Hepatocyte (in vitro differentiated cells): Measurements from ENCODE around the gene STK32C. TPM values are rescaled to one million over a fixed set of nuclear protein-coding genes. Genes with fewer than 3 reads are reported as not detected.

Experiments used
- DNase-seq: peaks from one replicate; pipeline ENCODE4 v3.0.0-alpha.2; 2016; ENCODE audit warnings: low spot score
- H2AFZ ChIP-seq: fragments of 200-600 bp; sonication (generic); 2 replicates; pipeline ENCODE4 v1.6.0; 2016; ENCODE audit warnings: antibody characterized with exemption, mild to moderate bottlenecking
- H3K27ac ChIP-seq: fragments of 200-600 bp; sonication (generic); 2 replicates; pipeline ENCODE4 v1.5.1; 2016; ENCODE audit warnings: mild to moderate bottlenecking
- H3K27me3 ChIP-seq: fragments of 200-600 bp; sonication (generic); 2 replicates; pipeline ENCODE4 v1.6.1; 2016
- H3K36me3 ChIP-seq: fragments of 200-600 bp; sonication (generic); replicated peaks from 2 replicates; pipeline ENCODE4 v1.5.1; 2016; ENCODE audit warnings: low read depth; ENCODE audit not compliant: insufficient read depth
- H3K4me1 ChIP-seq: fragments of 200-600 bp; sonication (generic); 2 replicates; pipeline ENCODE4 v1.5.1; 2016; ENCODE audit warnings: mild to moderate bottlenecking, moderate library complexity; ENCODE audit not compliant: insufficient read depth
- H3K4me2 ChIP-seq: fragments of 200-600 bp; sonication (generic); 2 replicates; pipeline ENCODE4 v1.6.0; 2016
- H3K4me3 ChIP-seq: fragments of 200-600 bp; sonication (generic); 2 replicates; pipeline ENCODE4 v1.5.1; 2016; ENCODE audit warnings: mild to moderate bottlenecking
- H3K79me2 ChIP-seq: fragments of 200-600 bp; sonication (generic); 2 replicates; pipeline ENCODE4 v1.6.0; 2017; ENCODE audit warnings: mild to moderate bottlenecking
- H3K9me2 ChIP-seq: fragments of 200-600 bp; sonication (generic); replicated peaks from 2 replicates; pipeline ENCODE4 v1.6.0; 2017; ENCODE audit warnings: mild to moderate bottlenecking; ENCODE audit not compliant: insufficient read depth
- H3K9me3 ChIP-seq: fragments of 200-600 bp; sonication (generic); 2 replicates; pipeline ENCODE4 v1.5.1; 2016; ENCODE audit warnings: low read depth, mild to moderate bottlenecking
- H4K20me1 ChIP-seq: fragments of 200-600 bp; sonication (generic); 2 replicates; pipeline ENCODE4 v1.6.0; 2016; ENCODE audit warnings: mild to moderate bottlenecking; ENCODE audit not compliant: insufficient read depth, poor library complexity, severe bottlenecking
- CTCF ChIP-seq: fragments of 200-600 bp; sonication (generic); IDR thresholded peaks from 2 replicates; pipeline ENCODE4 v1.5.1; 2016; ENCODE audit warnings: antibody characterized with exemption, mild to moderate bottlenecking; ENCODE audit not compliant: poor library complexity
- EZH2 ChIP-seq: fragments of 200-600 bp; sonication (generic); IDR thresholded peaks from 2 replicates; pipeline ENCODE4 v1.6.1; 2016; ENCODE audit warnings: antibody characterized with exemption, mild to moderate bottlenecking, borderline replicate concordance
- EZH2phosphoT487 ChIP-seq: fragments of 200-600 bp; sonication (generic); IDR thresholded peaks from one replicate; pipeline ENCODE4 v1.6.1; 2018; ENCODE audit warnings: antibody characterized with exemption, mild to moderate bottlenecking, low read depth, moderate library complexity; ENCODE audit not compliant: unreplicated experiment, severe bottlenecking
- WGBS: methylation state at CpG from one replicate; pipeline ENCODE4 v1.1.6; 2016; ENCODE audit warnings: low lambda C conversion rate; ENCODE audit errors: missing lambda C conversion rate; 5-methylcytosine and 5-hydroxymethylcytosine counted together
- polyA plus RNA-seq: library from polyadenylated mRNA; unstranded; fragments of >200 nt; fragmentation: Nextera tagmentation; extraction: Ambion mirVana; gene quantifications from 2 replicates; pipeline ENCODE4 v1.2.1, GENCODE V29; 2016
- total RNA-seq: library from RNA; depleted of rRNA; stranded (reverse); fragments of >200 nt; gene quantifications from 2 replicates; pipeline ENCODE4 v1.2.3, GENCODE V29; 2014

Gene STK32C
- total and polyA plus RNA-seq, 2 experiments from 2014 or later: 7.9 to 12.2 TPM

DNA sequence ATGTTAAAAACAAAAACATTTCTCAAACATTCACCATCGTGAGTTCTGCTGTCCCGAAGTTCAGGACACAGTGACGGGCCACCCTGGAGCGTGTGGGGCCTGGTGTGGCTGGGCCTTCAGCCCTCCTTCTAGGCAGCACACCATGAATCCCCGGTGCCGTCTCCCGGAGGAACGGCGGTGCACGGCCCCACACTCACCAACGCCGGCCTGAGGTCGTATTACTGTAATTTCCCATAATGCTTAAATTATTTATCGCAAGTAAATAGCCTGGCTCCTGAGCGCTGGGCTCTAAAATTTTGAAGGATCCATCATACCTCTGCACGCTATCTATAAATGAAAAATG, 1.4 kb downstream of the STK32C start:
- H2AFZ ChIP-seq: no peak overlapping the region
- TF ChIP-seq EZH2phosphoT487 (no peak), CTCF (no peak), EZH2 (no peak)
- DNase-seq: no peak
- no peak overlapping the region for H3K4me2 ChIP-seq
- no peaks in the 10 kb centered on the region for H3K79me2 ChIP-seq
- peaks cover 43% of the 10 kb centered on the region for H3K27me3 ChIP-seq
- peaks cover 7% of the 10 kb centered on the region for H3K4me1 ChIP-seq
- H4K20me1 ChIP-seq: no peaks in the 10 kb centered on the region
- no peaks in the 10 kb centered on the region for H3K9me2 ChIP-seq
- no peak overlapping the region for H3K27ac ChIP-seq
- no peaks in the 10 kb centered on the region for H3K9me3 ChIP-seq
- no peaks in the 10 kb centered on the region for H3K36me3 ChIP-seq
- H3K4me3 ChIP-seq: no peak overlapping the region
- WGBS: 96% methylated on average over 16 of the region's 16 CpGs

DNA sequence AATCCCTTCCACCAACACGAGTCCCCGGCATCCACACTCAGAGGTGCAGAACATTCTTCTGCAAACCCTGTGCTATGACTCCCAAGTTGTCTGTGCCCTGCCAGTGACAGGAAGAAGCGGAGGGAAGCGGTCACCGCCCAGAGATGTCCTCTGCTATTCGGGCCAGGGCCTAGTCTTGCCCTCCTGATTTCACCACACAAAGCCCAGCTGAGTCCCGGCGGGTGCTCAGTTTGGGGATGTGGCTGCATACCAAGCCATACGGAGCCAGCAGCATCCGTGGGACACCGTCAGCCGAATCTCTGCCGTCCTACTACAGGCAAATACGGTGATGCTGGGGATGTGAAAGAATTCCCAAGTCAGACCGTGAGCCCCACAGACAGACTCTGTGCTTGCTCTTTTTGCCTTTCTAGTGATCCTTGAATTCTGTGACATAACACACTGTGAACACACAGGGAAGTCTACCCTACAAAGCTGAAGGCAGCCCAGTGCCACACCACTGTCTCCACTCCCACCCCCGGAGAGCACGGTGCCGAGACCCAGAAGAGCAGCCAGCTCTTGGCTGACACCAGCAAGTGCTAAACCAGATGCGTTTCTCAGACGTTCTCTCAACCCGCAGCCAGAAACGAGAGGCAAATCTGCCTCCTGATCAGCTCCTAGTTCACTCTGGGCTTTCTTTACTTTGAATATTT, 2.0 kb downstream of the STK32C start:
- H3K4me1 ChIP-seq: peaks cover 7% of the 10 kb centered on the region
- H4K20me1 ChIP-seq: no peaks in the 10 kb centered on the region
- no peaks in the 10 kb centered on the region for H3K79me2 ChIP-seq
- no peaks in the 10 kb centered on the region for H3K36me3 ChIP-seq
- TF ChIP-seq EZH2phosphoT487: no peak
- no peak for TF ChIP-seq CTCF
- no peak for TF ChIP-seq EZH2
- DNase-seq: no peak
- 92% methylated on average over 22 of the region's 22 CpGs for WGBS
- H3K27me3 ChIP-seq: peaks cover 43% of the 10 kb centered on the region
- H3K9me2 ChIP-seq: no peaks in the 10 kb centered on the region
- no peak overlapping the region for H3K4me3 ChIP-seq
- no peaks in the 10 kb centered on the region for H3K9me3 ChIP-seq
- no peak overlapping the region for H3K27ac ChIP-seq
- H2AFZ ChIP-seq: no peak overlapping the region
- H3K4me2 ChIP-seq: no peak overlapping the region

- H3K9me3 ChIP-seq: no peaks in the 10 kb centered on the region
- H3K79me2 ChIP-seq: no peaks in the 10 kb centered on the region
- peaks cover 43% of the 10 kb centered on the region for H3K27me3 ChIP-seq
- TF ChIP-seq CTCF (no peak), EZH2phosphoT487 (no peak), EZH2 (no peak)
- H3K27ac ChIP-seq: no peak overlapping the region
- H4K20me1 ChIP-seq: no peaks in the 10 kb centered on the region
- no peaks in the 10 kb centered on the region for H3K36me3 ChIP-seq
- H2AFZ ChIP-seq: no peak overlapping the region
- WGBS: 90% methylated on average over 21 of the region's 21 CpGs
- DNase-seq: no peak
- H3K9me2 ChIP-seq: no peaks in the 10 kb centered on the region
- no peak overlapping the region for H3K4me3 ChIP-seq
- no peak overlapping the region for H3K4me2 ChIP-seq
- H3K4me1 ChIP-seq: peaks cover 7% of the 10 kb centered on the region
Observed at GRCh38 chr10:132304756-132305509, 2.8 kb downstream of the STK32C start.
